Ammon's horn (tissue), 1 donor: ENCODE results near the gene DDX31.

Experiments
- DNase-seq: peaks from one replicate; pipeline ENCODE4 v3.0.0-alpha.2; 2016; ENCODE audit warnings: low spot score

The DDX31 gene

DNA sequence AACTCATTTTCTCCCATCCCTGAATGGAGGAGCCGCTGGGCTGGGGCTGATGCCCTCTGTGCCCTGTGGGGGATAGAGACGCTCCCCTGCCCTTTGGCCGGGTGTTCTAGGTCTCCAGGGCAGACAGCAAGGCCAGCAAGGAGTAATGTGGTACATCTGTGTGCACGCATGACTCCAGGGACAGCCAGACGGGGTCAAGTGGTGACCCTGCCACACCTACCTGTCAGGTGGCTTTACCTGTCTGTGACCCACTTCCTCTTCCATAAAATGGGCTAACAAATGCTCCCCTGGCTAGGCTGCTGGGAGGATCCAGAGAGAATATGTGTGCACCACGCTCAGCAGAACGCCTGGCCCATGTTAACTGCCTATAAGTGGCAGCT, 122.7 kb downstream of the DDX31 start:
- DNase-seq, result no peak

DNA sequence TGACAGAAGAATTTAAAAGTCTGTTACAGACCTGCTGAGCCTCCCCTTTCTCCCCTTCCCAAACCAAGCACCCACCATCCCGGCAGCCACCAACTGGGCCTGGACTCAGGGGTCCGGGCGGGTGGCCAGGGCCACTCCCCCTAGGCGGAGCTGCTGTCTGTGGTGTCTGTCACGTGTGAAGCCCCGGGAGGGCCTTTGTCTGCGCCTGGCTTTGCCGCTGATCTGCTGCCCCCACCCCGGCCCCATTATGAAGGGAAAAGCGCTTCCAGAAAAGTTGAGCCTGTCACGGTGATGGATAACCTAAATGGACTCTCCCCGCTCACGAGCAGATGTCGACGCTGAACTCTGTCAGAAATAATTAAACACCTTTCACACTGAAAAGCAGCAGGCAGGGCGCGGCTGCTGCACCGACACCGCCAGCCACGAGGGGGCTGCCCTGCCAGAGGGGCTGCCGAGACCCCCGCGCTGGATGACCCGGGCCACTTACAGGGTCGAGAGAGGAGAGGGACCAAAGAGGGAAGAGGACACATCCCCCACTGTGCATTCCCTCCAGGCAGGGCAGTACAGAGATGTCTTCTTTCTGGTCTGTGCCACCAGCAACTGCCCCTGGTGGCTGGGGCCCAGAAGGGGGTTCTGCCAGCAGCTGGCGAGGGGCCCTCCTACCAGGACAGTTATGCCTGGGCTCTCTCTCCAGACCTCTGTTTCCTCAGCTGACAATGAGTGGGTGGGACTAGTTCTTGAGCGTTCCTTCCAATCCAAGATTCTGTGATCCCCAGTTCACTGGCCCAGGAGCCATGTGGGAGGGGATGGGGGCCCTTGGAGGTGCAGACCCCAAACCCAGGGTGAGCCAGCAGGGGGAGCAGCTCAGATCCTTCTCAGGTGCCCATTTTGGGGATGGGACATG, 123.4 kb downstream of the DDX31 start:
- no peak for DNase-seq

DNA sequence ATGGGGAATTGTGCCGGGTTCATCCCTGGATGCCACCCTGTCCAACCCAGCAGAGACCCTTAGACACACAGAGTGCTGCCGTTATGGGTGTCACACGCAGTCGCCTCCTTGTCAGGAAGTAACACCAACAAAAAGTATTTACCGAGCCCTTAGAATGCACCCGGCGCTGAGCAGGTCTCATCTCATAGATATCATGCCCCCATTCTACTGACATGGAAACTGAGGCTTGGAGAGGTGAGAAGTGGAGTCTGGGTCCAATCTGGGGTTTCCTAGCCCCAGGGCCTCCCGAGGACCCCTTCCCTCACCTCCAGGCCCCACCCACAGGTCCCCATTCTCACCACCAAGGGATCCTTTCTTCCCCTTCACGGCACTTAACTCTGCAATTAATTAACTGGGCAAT, 124.2 kb downstream of the DDX31 start:
- DNase-seq, result no peak

- no peak for DNase-seq
Measured at GRCh38 chr9:132543960-132544359, 125.8 kb downstream of the DDX31 start.

- no peak for DNase-seq
Measured at GRCh38 chr9:132543251-132543650, 126.5 kb downstream of the DDX31 start.
